ENCODE results near the gene TMEM63B.
"Not testable (repeated sequence)": the region's sequence is repeated elsewhere in the genome, so short reads cannot be mapped to it uniquely, and the experiment has no call there.

Gene TMEM63B

GRCh38 chr6:44189257-44189656, 61.9 kb downstream of the TMEM63B start:
- no peak for DNase-seq (ENCODE audit: low spot score)

GRCh38 chr6:44190715-44191114, 63.4 kb downstream of the TMEM63B start:
- DNase-seq (ENCODE audit: low spot score), result no peak
- no peak for FAIRE-seq

More at GRCh38 chr6:44189257-44189656, 61.9 kb downstream of the TMEM63B start:
- FAIRE-seq, result no peak

- FAIRE-seq (no peak), DNase-seq (ENCODE audit: low spot score) (no peak)
Measured at GRCh38 chr6:44192428-44193041, 65.2 kb downstream of the TMEM63B start.

- no peak for FAIRE-seq
- no peak for DNase-seq (ENCODE audit: low spot score)
Measured at GRCh38 chr6:44193307-44193910, 66.1 kb downstream of the TMEM63B start.

- DNase-seq (ENCODE audit: low spot score) (no peak), FAIRE-seq (no peak)
Measured at GRCh38 chr6:44194326-44194725, 67.0 kb downstream of the TMEM63B start.

- DNase-seq (ENCODE audit: low spot score); FAIRE-seq: not testable (repeated sequence)
Measured at GRCh38 chr6:44196351-44196750, 69.0 kb downstream of the TMEM63B start.

GRCh38 chr6:44198684-44199083, 71.3 kb downstream of the TMEM63B start:
- FAIRE-seq, result no peak
- DNase-seq (ENCODE audit: low spot score), result no peak

- no peak for FAIRE-seq
- DNase-seq (ENCODE audit: low spot score), result no peak
Measured at GRCh38 chr6:44199883-44200282, 72.5 kb downstream of the TMEM63B start.

GRCh38 chr6:44201200-44201599, 73.8 kb downstream of the TMEM63B start:
- no peak for FAIRE-seq

GRCh38 chr6:44201638-44202303, 74.4 kb downstream of the TMEM63B start:
- no peak for DNase-seq (ENCODE audit: low spot score)
- no peak for FAIRE-seq

More at GRCh38 chr6:44201200-44201599, 73.8 kb downstream of the TMEM63B start:
- DNase-seq (ENCODE audit: low spot score), result no peak

GRCh38 chr6:44202332-44202971, 75.1 kb downstream of the TMEM63B start:
- FAIRE-seq (no peak), DNase-seq (ENCODE audit: low spot score) (no peak)

- no peak for DNase-seq (ENCODE audit: low spot score)
- FAIRE-seq, result no peak
Measured at GRCh38 chr6:44202972-44203750, 75.8 kb downstream of the TMEM63B start.

GRCh38 chr6:44203955-44204354, 76.6 kb downstream of the TMEM63B start:
- FAIRE-seq (no peak), DNase-seq (ENCODE audit: low spot score) (no peak)
